Measurements from ENCODE around the gene GPHN. TPM values are rescaled to one million over a fixed set of nuclear protein-coding genes. Genes with fewer than 3 reads are reported as not detected.

GPHN gene
- total RNA-seq, 1 experiment from 2014 or later: 23.4 TPM

- ChIA-PET CTCF (no interaction called here), POLR2A (ENCODE audit: unreplicated experiment) (no interaction called here)
- H3K9ac ChIP-seq (ENCODE audit: low read length): no peak overlapping the region
- no peaks in the 10 kb centered on the region for H3K9me2 ChIP-seq (replicated peaks; ENCODE audit: low read length)
- H4K20me1 ChIP-seq (ENCODE audit: low read length): no peaks in the 10 kb centered on the region
- H3K4me3 ChIP-seq (ENCODE audit: low read length): no peak overlapping the region
- ATAC-seq (no peak), DNase-seq (no peak)
- no peaks in the 10 kb centered on the region for H3K79me2 ChIP-seq (ENCODE audit: low read length)
- H2AFZ ChIP-seq (ENCODE audit: low read length): no peak overlapping the region
- intact Hi-C loops (cut with micrococcal nuclease): no loop called here
- H3K27ac ChIP-seq (ENCODE audit: low read length): no peak overlapping the region
- H3K4me1 ChIP-seq (ENCODE audit: insufficient read depth, low read length): no peaks in the 10 kb centered on the region
- no peak for TF ChIP-seq EZH2phosphoT487 (IDR thresholded peaks at IDR 0.05; ENCODE audit: borderline replicate concordance, low read length)
- no peak for TF ChIP-seq EZH2 (IDR thresholded peaks at IDR 0.05; ENCODE audit: low read length, unreplicated experiment)
- no peak for TF ChIP-seq CTCF (conservative IDR thresholded peaks at IDR 0.05; ENCODE audit: low read depth, low read length)
- H3K4me2 ChIP-seq (ENCODE audit: low read length): no peak overlapping the region
- no TSS peak for BruUV-seq (replicated peaks)
- H3F3A ChIP-seq (ENCODE audit: low read length, unreplicated experiment): no peaks in the 10 kb centered on the region
- H3K27me3 ChIP-seq (ENCODE audit: low read length): no peaks in the 10 kb centered on the region
- peaks cover 5% of the 10 kb centered on the region; the same call in 1 of the 2 replicates for H3K36me3 ChIP-seq (ENCODE audit: low read depth, low read length)
- no peaks in the 10 kb centered on the region for H3K9me3 ChIP-seq (ENCODE audit: low read length)
Observed at GRCh38 chr14:67050896-67051295, 542.9 kb downstream of the GPHN start.

GRCh38 chr14:67056684-67057083 is 548.7 kb downstream of the GPHN start:
- TF ChIP-seq EZH2 (IDR thresholded peaks at IDR 0.05; ENCODE audit: low read length, unreplicated experiment) (no peak), CTCF (conservative IDR thresholded peaks at IDR 0.05; ENCODE audit: low read depth, low read length) (no peak), EZH2phosphoT487 (IDR thresholded peaks at IDR 0.05; ENCODE audit: borderline replicate concordance, low read length) (no peak)
- no peaks in the 10 kb centered on the region for H3K9me3 ChIP-seq (ENCODE audit: low read length)
- H3K27me3 ChIP-seq (ENCODE audit: low read length): no peaks in the 10 kb centered on the region
- no peak overlapping the region for H3K27ac ChIP-seq (ENCODE audit: low read length)
- H3F3A ChIP-seq (ENCODE audit: low read length, unreplicated experiment): no peaks in the 10 kb centered on the region
- no peak overlapping the region for H3K4me2 ChIP-seq (ENCODE audit: low read length)
- no peaks in the 10 kb centered on the region for H3K4me1 ChIP-seq (ENCODE audit: insufficient read depth, low read length)
- H3K4me3 ChIP-seq (ENCODE audit: low read length): no peak overlapping the region
- DNase-seq (no peak), ATAC-seq (no peak)
- no peaks in the 10 kb centered on the region for H3K9me2 ChIP-seq (replicated peaks; ENCODE audit: low read length)
- BruUV-seq (replicated peaks): no TSS peak
- POLR2A ChIA-PET (ENCODE audit: unreplicated experiment): interaction anchor here (0.6 kb wide), 1 partner anchor 34 kb away, joined by 5 read pairs; no protein-coding TSS in a partner anchor
- H3K36me3 ChIP-seq (ENCODE audit: low read depth, low read length): no peaks in the 10 kb centered on the region
- intact Hi-C loops (cut with micrococcal nuclease): no loop called here
- CTCF ChIA-PET: no interaction called here
- no peak overlapping the region for H2AFZ ChIP-seq (ENCODE audit: low read length)
- H3K79me2 ChIP-seq (ENCODE audit: low read length): no peaks in the 10 kb centered on the region
- no peak overlapping the region for H3K9ac ChIP-seq (ENCODE audit: low read length)
- no peaks in the 10 kb centered on the region for H4K20me1 ChIP-seq (ENCODE audit: low read length)

- ChIA-PET POLR2A (ENCODE audit: unreplicated experiment) (no interaction called here), CTCF (no interaction called here)
- Histone ChIP-seq H3K4me1 (ENCODE audit: insufficient read depth, low read length) (no peaks in the 10 kb centered on the region), H3K9me2 (replicated peaks; ENCODE audit: low read length) (no peaks in the 10 kb centered on the region), H3K9ac (ENCODE audit: low read length) (no peak overlapping the region), H3K27me3 (ENCODE audit: low read length) (no peaks in the 10 kb centered on the region), H3K79me2 (ENCODE audit: low read length) (no peaks in the 10 kb centered on the region), H3K9me3 (ENCODE audit: low read length) (no peaks in the 10 kb centered on the region), H4K20me1 (ENCODE audit: low read length) (no peaks in the 10 kb centered on the region), H3K4me3 (ENCODE audit: low read length) (no peak overlapping the region), H3K36me3 (ENCODE audit: low read depth, low read length) (no peaks in the 10 kb centered on the region), H2AFZ (ENCODE audit: low read length) (no peak overlapping the region), H3F3A (ENCODE audit: low read length, unreplicated experiment) (no peaks in the 10 kb centered on the region), H3K27ac (ENCODE audit: low read length) (no peak overlapping the region), H3K4me2 (ENCODE audit: low read length) (no peak overlapping the region)
- ATAC-seq: no peak
- TF ChIP-seq EZH2 (IDR thresholded peaks at IDR 0.05; ENCODE audit: low read length, unreplicated experiment): no peak
- no peak for TF ChIP-seq CTCF (conservative IDR thresholded peaks at IDR 0.05; ENCODE audit: low read depth, low read length)
- TF ChIP-seq EZH2phosphoT487 (IDR thresholded peaks at IDR 0.05; ENCODE audit: borderline replicate concordance, low read length): no peak
- DNase-seq: no peak
- no TSS peak for BruUV-seq (replicated peaks)
- intact Hi-C loops (cut with micrococcal nuclease): no loop called here
Observed at GRCh38 chr14:67059596-67059995, 551.6 kb downstream of the GPHN start.

Measured in PC-3 (cell line).